GM23338 (cell line): Measurements from ENCODE around the gene FXYD6.

Experiments
- CREB1 ChIP-seq: fragments of 250-450 bp; sonication (Bioruptor Pico); IDR thresholded peaks from 2 replicates; pipeline ENCODE4 v1.5.0; 2020; ENCODE audit warnings: low read depth, mild to moderate bottlenecking, moderate library complexity
- EZH2 ChIP-seq: fragments of 200-600 bp; sonication (generic); IDR thresholded peaks from one replicate; pipeline ENCODE4 v1.8.0; 2017; ENCODE audit warnings: antibody characterized with exemption, mild to moderate bottlenecking, low read depth; ENCODE audit not compliant: unreplicated experiment
- EZH2phosphoT487 ChIP-seq: fragments of 200-600 bp; sonication (generic); IDR thresholded peaks from one replicate; pipeline ENCODE4 v1.8.1; 2018; ENCODE audit warnings: antibody characterized with exemption; ENCODE audit not compliant: unreplicated experiment
- JUNB ChIP-seq: IDR thresholded peaks from one replicate; pipeline ENCODE4 v1.6.1; 2016; ENCODE audit warnings: antibody characterized with exemption; ENCODE audit not compliant: unreplicated experiment
- POLR2AphosphoS5 ChIP-seq: IDR thresholded peaks from 2 replicates; pipeline ENCODE4 v1.6.1; 2016; ENCODE audit warnings: antibody characterized with exemption, low read depth
- ZNF114 ChIP-seq: fragments of 250-450 bp; sonication (Bioruptor Pico); IDR thresholded peaks from 2 replicates; pipeline ENCODE4 v1.5.0; 2020; ENCODE audit warnings: mild to moderate bottlenecking, moderate library complexity
- ZNF331 ChIP-seq: fragments of 250-450 bp; sonication (Bioruptor Pico); IDR thresholded peaks from 2 replicates; pipeline ENCODE4 v1.5.0; 2020; ENCODE audit warnings: low read depth, mild to moderate bottlenecking, moderate library complexity
- TF ChIP-seq, protein P1 (sequence below), 2 experiments: fragments of 200-600 bp in 1 of 2; sonication (generic) in 1 of 2; conservative IDR thresholded peaks; 2 replicates each; pipeline versions ENCODE4 v1.5.1 to v1.6.1; 2016 to 2017; ENCODE audit warnings: antibody characterized with exemption in 2 of 2, low read depth in 2 of 2, mild to moderate bottlenecking in 2 of 2, moderate library complexity in 1 of 2
- TF ChIP-seq, protein P2 (sequence below): IDR thresholded peaks from one replicate; pipeline ENCODE4 v1.6.1; 2018; ENCODE audit warnings: antibody characterized with exemption; ENCODE audit not compliant: unreplicated experiment
- TF ChIP-seq, protein P3 (sequence below): IDR thresholded peaks from 2 replicates; pipeline ENCODE4 v1.6.1; 2016; ENCODE audit warnings: antibody characterized with exemption

DNA sequence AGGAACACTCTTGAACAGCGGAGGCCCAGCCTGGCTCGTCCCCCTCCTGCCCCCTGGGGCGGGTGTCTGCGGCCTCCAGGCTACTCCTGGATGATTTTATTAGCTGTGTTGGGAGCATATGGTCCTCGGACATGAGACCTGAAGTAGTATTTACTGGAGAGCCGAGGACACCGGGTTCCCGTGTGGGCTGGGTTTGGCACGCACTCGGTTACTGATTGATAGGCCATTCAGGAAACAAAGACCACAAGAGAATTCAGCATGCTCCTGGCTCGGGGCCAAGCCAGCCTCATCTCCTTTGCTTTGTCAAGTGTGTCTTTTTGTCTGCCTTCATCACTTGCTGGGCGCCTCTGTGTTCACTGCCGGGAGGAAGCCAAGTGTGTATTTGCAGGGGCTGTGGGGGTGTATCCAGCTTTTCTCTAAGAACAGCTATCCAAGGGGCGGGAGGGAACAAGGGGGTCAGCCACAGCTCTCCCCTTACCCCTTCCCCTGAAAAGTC, 61.6 kb downstream of the FXYD6 start:
- TF ChIP-seq, protein P1, sequence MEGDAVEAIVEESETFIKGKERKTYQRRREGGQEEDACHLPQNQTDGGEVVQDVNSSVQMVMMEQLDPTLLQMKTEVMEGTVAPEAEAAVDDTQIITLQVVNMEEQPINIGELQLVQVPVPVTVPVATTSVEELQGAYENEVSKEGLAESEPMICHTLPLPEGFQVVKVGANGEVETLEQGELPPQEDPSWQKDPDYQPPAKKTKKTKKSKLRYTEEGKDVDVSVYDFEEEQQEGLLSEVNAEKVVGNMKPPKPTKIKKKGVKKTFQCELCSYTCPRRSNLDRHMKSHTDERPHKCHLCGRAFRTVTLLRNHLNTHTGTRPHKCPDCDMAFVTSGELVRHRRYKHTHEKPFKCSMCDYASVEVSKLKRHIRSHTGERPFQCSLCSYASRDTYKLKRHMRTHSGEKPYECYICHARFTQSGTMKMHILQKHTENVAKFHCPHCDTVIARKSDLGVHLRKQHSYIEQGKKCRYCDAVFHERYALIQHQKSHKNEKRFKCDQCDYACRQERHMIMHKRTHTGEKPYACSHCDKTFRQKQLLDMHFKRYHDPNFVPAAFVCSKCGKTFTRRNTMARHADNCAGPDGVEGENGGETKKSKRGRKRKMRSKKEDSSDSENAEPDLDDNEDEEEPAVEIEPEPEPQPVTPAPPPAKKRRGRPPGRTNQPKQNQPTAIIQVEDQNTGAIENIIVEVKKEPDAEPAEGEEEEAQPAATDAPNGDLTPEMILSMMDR (conservative IDR thresholded peaks at IDR 0.05; ENCODE audit: low read depth in 2 of 2): no peak
- TF ChIP-seq JUNB (no peak), EZH2 (no peak), EZH2phosphoT487 (no peak), CREB1 (CRISPR knock-in tag) (no peak), POLR2AphosphoS5 (no peak), ZNF331 (no peak), ZNF114 (CRISPR knock-in tag) (no peak)
- TF ChIP-seq, protein P2, sequence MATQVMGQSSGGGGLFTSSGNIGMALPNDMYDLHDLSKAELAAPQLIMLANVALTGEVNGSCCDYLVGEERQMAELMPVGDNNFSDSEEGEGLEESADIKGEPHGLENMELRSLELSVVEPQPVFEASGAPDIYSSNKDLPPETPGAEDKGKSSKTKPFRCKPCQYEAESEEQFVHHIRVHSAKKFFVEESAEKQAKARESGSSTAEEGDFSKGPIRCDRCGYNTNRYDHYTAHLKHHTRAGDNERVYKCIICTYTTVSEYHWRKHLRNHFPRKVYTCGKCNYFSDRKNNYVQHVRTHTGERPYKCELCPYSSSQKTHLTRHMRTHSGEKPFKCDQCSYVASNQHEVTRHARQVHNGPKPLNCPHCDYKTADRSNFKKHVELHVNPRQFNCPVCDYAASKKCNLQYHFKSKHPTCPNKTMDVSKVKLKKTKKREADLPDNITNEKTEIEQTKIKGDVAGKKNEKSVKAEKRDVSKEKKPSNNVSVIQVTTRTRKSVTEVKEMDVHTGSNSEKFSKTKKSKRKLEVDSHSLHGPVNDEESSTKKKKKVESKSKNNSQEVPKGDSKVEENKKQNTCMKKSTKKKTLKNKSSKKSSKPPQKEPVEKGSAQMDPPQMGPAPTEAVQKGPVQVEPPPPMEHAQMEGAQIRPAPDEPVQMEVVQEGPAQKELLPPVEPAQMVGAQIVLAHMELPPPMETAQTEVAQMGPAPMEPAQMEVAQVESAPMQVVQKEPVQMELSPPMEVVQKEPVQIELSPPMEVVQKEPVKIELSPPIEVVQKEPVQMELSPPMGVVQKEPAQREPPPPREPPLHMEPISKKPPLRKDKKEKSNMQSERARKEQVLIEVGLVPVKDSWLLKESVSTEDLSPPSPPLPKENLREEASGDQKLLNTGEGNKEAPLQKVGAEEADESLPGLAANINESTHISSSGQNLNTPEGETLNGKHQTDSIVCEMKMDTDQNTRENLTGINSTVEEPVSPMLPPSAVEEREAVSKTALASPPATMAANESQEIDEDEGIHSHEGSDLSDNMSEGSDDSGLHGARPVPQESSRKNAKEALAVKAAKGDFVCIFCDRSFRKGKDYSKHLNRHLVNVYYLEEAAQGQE: no peak
- TF ChIP-seq, protein P3, sequence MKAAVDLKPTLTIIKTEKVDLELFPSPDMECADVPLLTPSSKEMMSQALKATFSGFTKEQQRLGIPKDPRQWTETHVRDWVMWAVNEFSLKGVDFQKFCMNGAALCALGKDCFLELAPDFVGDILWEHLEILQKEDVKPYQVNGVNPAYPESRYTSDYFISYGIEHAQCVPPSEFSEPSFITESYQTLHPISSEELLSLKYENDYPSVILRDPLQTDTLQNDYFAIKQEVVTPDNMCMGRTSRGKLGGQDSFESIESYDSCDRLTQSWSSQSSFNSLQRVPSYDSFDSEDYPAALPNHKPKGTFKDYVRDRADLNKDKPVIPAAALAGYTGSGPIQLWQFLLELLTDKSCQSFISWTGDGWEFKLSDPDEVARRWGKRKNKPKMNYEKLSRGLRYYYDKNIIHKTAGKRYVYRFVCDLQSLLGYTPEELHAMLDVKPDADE: no peak
